Measurements from ENCODE around the gene OTUD4.

DNA sequence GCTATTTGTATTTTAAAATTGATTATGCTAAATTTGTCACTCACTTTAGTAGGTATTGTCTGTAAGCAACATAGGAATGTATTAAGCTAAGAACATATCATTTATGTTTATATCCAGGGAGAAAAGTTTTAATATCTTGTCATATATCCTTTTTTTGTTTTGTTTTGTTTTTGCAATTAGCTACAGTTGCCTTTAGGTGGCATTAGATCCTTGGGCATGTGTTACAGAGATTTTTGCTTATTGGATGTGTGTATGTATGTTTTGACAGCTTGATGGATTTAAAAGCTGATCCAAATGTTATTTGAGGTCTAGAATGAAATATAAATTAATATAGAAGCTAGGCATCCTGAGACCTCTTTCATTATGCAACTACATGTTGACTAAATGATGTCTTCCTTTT is 36.1 kb upstream of the OTUD4 start:
- TF ChIP-seq, protein P1, sequence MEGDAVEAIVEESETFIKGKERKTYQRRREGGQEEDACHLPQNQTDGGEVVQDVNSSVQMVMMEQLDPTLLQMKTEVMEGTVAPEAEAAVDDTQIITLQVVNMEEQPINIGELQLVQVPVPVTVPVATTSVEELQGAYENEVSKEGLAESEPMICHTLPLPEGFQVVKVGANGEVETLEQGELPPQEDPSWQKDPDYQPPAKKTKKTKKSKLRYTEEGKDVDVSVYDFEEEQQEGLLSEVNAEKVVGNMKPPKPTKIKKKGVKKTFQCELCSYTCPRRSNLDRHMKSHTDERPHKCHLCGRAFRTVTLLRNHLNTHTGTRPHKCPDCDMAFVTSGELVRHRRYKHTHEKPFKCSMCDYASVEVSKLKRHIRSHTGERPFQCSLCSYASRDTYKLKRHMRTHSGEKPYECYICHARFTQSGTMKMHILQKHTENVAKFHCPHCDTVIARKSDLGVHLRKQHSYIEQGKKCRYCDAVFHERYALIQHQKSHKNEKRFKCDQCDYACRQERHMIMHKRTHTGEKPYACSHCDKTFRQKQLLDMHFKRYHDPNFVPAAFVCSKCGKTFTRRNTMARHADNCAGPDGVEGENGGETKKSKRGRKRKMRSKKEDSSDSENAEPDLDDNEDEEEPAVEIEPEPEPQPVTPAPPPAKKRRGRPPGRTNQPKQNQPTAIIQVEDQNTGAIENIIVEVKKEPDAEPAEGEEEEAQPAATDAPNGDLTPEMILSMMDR (IDR thresholded peaks at IDR 0.05; ENCODE audit: insufficient read depth, low read length), result no peak
- no peak for TF ChIP-seq POLR2AphosphoS5 (IDR thresholded peaks at IDR 0.05; ENCODE audit: low read depth)

All from HL-60 (cell line).